Stimulated activated CD8-positive, alpha-beta memory T cell treated with anti-CD3 and anti-CD28 coated beads, Interleukin-4, amount 100 ng/mL, for 4 hours (primary cell): ENCODE measurements around the gene GOLPH3.
A peak's percentile ranks its signal among the peaks of the same experiment; 100 is the strongest.
"Not testable (repeated sequence)": the region's sequence is repeated elsewhere in the genome, so short reads cannot be mapped to it uniquely, and the experiment has no call there.

Experiments
- DNase-seq, 2 donors: peaks; one replicate each; pipeline ENCODE4 v3.0.0-alpha.2; 2020; ENCODE audit warnings: low read depth in 2 of 2, low spot score in 1 of 2

Gene GOLPH3

GRCh38 chr5:32174011-32174870, at the start of gene GOLPH3:
Gene GOLPH3, minus strand, starts transcription at chr5:32174319. Its CDS starts 285 bp downstream, at chr5:32174034.
- DNase-seq = peak; percentile 82 to 86

- no peak for DNase-seq
These were observed 48.8 kb upstream of the GOLPH3 start for GRCh38 chr5:32222723-32223470.

GRCh38 chr5:32217886-32218396, 43.8 kb upstream of the GOLPH3 start:
- no peak for DNase-seq

GRCh38 chr5:32214344-32214743, 40.2 kb upstream of the GOLPH3 start:
- not testable (repeated sequence) for DNase-seq

GRCh38 chr5:32210151-32210550, 36.0 kb upstream of the GOLPH3 start:
- no peak for DNase-seq

- not testable (repeated sequence) for DNase-seq
These were observed 34.7 kb upstream of the GOLPH3 start for GRCh38 chr5:32208837-32209236.

- DNase-seq = no peak
These were observed 33.2 kb upstream of the GOLPH3 start for GRCh38 chr5:32207355-32207634.

- no peak for DNase-seq
These were observed 32.6 kb upstream of the GOLPH3 start for GRCh38 chr5:32206509-32207354.

GRCh38 chr5:32206053-32206452, 31.9 kb upstream of the GOLPH3 start:
- DNase-seq = no peak

GRCh38 chr5:32202394-32202793, 28.3 kb upstream of the GOLPH3 start:
- no peak for DNase-seq

- DNase-seq = no peak
These were observed 27.1 kb upstream of the GOLPH3 start for GRCh38 chr5:32201122-32201753.

GRCh38 chr5:32197032-32197431, 22.9 kb upstream of the GOLPH3 start:
- DNase-seq = no peak

GRCh38 chr5:32195265-32195664, 21.1 kb upstream of the GOLPH3 start:
- no peak for DNase-seq

GRCh38 chr5:32193591-32193990, 19.5 kb upstream of the GOLPH3 start:
- no peak for DNase-seq

GRCh38 chr5:32190095-32190494, 16.0 kb upstream of the GOLPH3 start:
- no peak for DNase-seq

- no peak for DNase-seq
These were observed 13.6 kb upstream of the GOLPH3 start for GRCh38 chr5:32187675-32188074.

- no peak for DNase-seq
These were observed 8.4 kb upstream of the GOLPH3 start for GRCh38 chr5:32182463-32183063.

GRCh38 chr5:32173267-32174010, 680 bp downstream of the GOLPH3 start:
- DNase-seq = no peak

GRCh38 chr5:32172923-32173266, 1.2 kb downstream of the GOLPH3 start:
- DNase-seq = no peak
